Activated CD8-positive, alpha-beta memory T cell treated with anti-CD3 and anti-CD28 coated beads for 4 hours (primary cell): ENCODE data around the gene CAMTA1.

Experiments used
- DNase-seq, 2 donors: peaks; one replicate each; pipeline ENCODE4 v3.0.0-alpha.2; 2020; ENCODE audit warnings: low read depth in 2 of 2

Gene CAMTA1

DNA sequence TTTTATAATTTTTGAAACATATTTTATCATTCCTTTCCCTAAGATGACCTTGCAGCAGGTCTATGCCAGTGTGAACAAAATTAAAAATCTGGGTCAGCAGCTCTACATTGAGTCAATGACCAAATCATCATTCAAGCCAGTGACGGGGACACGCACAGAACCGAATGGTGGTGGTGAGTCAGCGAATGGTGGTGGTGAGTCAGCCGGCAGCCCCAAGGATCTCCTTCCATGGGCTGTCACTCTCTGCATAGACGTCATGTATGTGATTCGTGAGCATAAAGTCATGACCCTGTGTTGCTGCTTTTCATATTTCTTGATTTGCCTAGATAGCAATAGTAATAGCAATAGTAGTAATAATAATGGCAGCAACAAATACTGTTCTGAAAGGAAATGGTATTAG is 1025.1 kb downstream of the CAMTA1 start:
- DNase-seq: no peak

DNA sequence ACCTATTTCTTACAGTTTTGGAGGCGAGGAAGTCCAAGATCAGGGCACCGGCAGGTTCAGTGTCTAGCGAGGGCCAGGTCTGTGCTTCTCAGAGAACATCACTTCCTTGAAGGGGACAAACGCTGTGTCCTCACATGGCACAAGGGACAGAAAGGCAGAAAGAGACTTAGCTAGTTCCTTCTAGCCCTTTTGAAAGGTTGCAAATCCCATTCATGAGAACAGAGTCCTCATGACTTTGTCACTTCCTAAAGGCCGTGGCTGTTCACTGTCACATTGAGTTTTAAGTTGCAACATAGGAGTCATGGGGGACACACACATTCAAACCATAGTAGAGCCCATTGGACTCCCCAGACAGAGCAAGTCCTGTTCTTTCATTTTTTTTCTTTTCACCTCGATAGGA is 1026.2 kb downstream of the CAMTA1 start:
- DNase-seq: no peak

DNA sequence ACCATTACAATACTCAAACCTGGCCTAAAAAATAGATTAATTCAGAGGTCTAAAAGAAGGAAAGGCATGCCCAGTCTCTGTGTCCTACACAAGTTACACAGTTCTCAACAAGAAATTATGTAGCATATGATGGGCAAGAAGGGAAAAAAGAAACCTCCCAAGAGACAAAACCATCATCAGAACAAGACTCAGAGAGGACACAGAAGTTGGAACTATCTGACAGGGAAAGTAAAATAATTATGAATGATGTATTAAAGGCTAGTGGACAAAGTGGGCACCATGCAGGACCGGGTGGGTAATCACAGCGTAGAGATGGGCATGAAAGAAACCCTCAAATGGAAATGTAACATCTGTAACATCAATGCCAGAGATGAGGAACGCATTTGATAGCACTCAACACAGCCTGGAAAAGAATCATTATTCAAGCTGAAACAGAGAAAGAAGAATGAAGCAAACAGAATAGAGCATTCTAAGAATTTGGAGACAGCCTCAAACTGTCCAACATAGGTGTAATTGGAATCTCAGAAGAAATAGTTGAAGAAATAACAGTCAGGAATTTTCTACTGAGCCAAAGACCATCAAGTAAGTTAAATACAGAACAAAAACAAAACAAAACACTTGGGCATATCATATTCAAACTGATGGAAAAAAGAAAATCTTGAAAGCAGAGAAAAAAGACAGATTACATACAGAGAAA is 1028.6 kb downstream of the CAMTA1 start:
- DNase-seq: no peak
